HEK293 (cell line): Measurements from ENCODE around the gene RBM19.

Experiments used
- CTCF ChIA-PET: fragments of 350-600 bp; formaldehyde crosslinking; extraction: SDS; loops from one replicate; lab custom pipeline; 2021; ENCODE audit warnings: antibody characterized with exemption; lab: Yijun Ruan, JAX
- POLR2A ChIA-PET: fragments of 300-600 bp; formaldehyde crosslinking; extraction: SDS; loops from one replicate; lab custom pipeline; 2020; ENCODE audit warnings: antibody characterized with exemption, inconsistent platforms; lab: Yijun Ruan, JAX
- H3K27ac ChIP-seq: fragments of 200-500 bp; sonication (Bioruptor generic); 2 replicates; pipeline ENCODE4 v1.5.1; 2014; ENCODE audit warnings: low read depth, low read length, control low read depth, inconsistent platforms; ENCODE audit errors: extremely low read depth
- H3K36me3 ChIP-seq, 2 experiments: fragments of 200-500 bp in 1 of 2; sonication (Bioruptor generic) in 1 of 2; 1 replicate in 1 of 2; 2 replicates in 1 of 2; pipeline ENCODE4 v1.5.1; 2014 to 2017; ENCODE audit warnings: inconsistent platforms in 2 of 2, low read length in 2 of 2; ENCODE audit not compliant: control insufficient read depth in 2 of 2, insufficient read depth in 1 of 2
- H3K4me1 ChIP-seq: fragments of 200-500 bp; sonication (Bioruptor generic); 2 replicates; pipeline ENCODE4 v1.5.1; 2014; ENCODE audit warnings: mild to moderate bottlenecking, low read length, inconsistent platforms; ENCODE audit not compliant: control insufficient read depth, insufficient read depth
- H3K4me3 ChIP-seq: 2 replicates; pipeline ENCODE4 v1.5.1; 2011; ENCODE audit warnings: low read depth, mild to moderate bottlenecking, control low read depth, low read length, moderate library complexity
- H3K9me3 ChIP-seq: fragments of 200-500 bp; sonication (Bioruptor generic); 2 replicates; pipeline ENCODE4 v1.5.1; 2014; ENCODE audit warnings: low read depth, low read length, inconsistent platforms; ENCODE audit not compliant: control insufficient read depth, insufficient read depth
- CTCF ChIP-seq: fragments of 450-650 bp; formaldehyde crosslinking; IDR thresholded peaks from 2 replicates; pipeline ENCODE4 v1.5.1; 2016; ENCODE audit warnings: missing biosample characterization, missing genetic modification characterization
- GLI2 ChIP-seq: fragments of 450-650 bp; formaldehyde crosslinking; IDR thresholded peaks from 2 replicates; pipeline ENCODE4; 2017; ENCODE audit warnings: missing biosample characterization, missing genetic modification characterization, low read depth, borderline replicate concordance
- GLIS1 ChIP-seq: fragments of 450-650 bp; formaldehyde crosslinking; IDR thresholded peaks from 2 replicates; pipeline ENCODE4 v1.5.1; 2016; ENCODE audit warnings: missing biosample characterization, missing genetic modification characterization
- HOXA7 ChIP-seq: sonication (generic); formaldehyde crosslinking; IDR thresholded peaks from 2 replicates; pipeline ENCODE4 v1.8.1; 2022; ENCODE audit warnings: missing genetic modification reagents, borderline replicate concordance
- MYNN ChIP-seq: fragments of 450-650 bp; formaldehyde crosslinking; IDR thresholded peaks from 2 replicates; pipeline ENCODE4 v1.5.1; 2016; ENCODE audit warnings: missing biosample characterization, missing genetic modification characterization, borderline replicate concordance
- SETDB1 ChIP-seq: IDR thresholded peaks from one replicate; pipeline ENCODE4 v1.6.1; 2017; ENCODE audit warnings: mild to moderate bottlenecking, low read length, moderate library complexity, mixed read lengths; ENCODE audit not compliant: insufficient read length
- ZBTB11 ChIP-seq: fragments of 450-650 bp; formaldehyde crosslinking; conservative IDR thresholded peaks from 2 replicates; pipeline ENCODE4 v1.5.1; 2016; ENCODE audit warnings: low read depth, missing biosample characterization, missing genetic modification characterization
- ZNF140 ChIP-seq: fragments of 450-650 bp; formaldehyde crosslinking; IDR thresholded peaks from 2 replicates; pipeline ENCODE4 v1.5.1; 2016; ENCODE audit warnings: missing biosample characterization, missing genetic modification characterization
- ZNF148 ChIP-seq: fragments of 450-650 bp; formaldehyde crosslinking; IDR thresholded peaks from 2 replicates; pipeline ENCODE4 v1.5.0; 2017; ENCODE audit warnings: missing biosample characterization, missing genetic modification characterization, borderline replicate concordance
- ZNF155 ChIP-seq: fragments of 450-650 bp; formaldehyde crosslinking; IDR thresholded peaks from 2 replicates; pipeline ENCODE4 v1.5.1; 2016; ENCODE audit warnings: missing biosample characterization, missing genetic modification characterization
- ZNF175 ChIP-seq: fragments of 450-650 bp; formaldehyde crosslinking; IDR thresholded peaks from 2 replicates; pipeline ENCODE4 v1.5.1; 2016; ENCODE audit warnings: missing biosample characterization, missing genetic modification characterization
- ZNF214 ChIP-seq: fragments of 450-650 bp; formaldehyde crosslinking; IDR thresholded peaks from 2 replicates; pipeline ENCODE4 v1.5.1; 2017; ENCODE audit warnings: missing biosample characterization, mild to moderate bottlenecking, missing genetic modification characterization, borderline replicate concordance
- ZNF341 ChIP-seq: fragments of 450-650 bp; formaldehyde crosslinking; IDR thresholded peaks from 2 replicates; pipeline ENCODE4; 2016; ENCODE audit warnings: low read depth, missing biosample characterization, missing genetic modification characterization
- ZNF654 ChIP-seq: fragments of 450-650 bp; formaldehyde crosslinking; IDR thresholded peaks from 2 replicates; pipeline ENCODE4 v1.5.1; 2016; ENCODE audit warnings: low read depth, missing biosample characterization, missing genetic modification characterization
- ZNF692 ChIP-seq: fragments of 450-650 bp; formaldehyde crosslinking; IDR thresholded peaks from 2 replicates; pipeline ENCODE4 v1.5.1; 2016; ENCODE audit warnings: missing biosample characterization, missing genetic modification characterization
- ZSCAN23 ChIP-seq: fragments of 450-650 bp; formaldehyde crosslinking; IDR thresholded peaks from 2 replicates; pipeline ENCODE4 v1.5.1; 2016; ENCODE audit warnings: missing biosample characterization, missing genetic modification characterization

RBM19 gene

GRCh38 chr12:114013575-114014345 lies 47.6 kb upstream of the RBM19 start:
- Histone ChIP-seq H3K4me1 (no peaks in the 10 kb centered on the region), H3K9me3 (no peaks in the 10 kb centered on the region), H3K4me3 (no peak overlapping the region), H3K36me3 (no peaks in the 10 kb centered on the region), H3K27ac (no peak overlapping the region)
- CTCF ChIA-PET = interaction anchor here (1.1 to 1.2 kb wide), 2 partner anchors 153 to 154 kb away, joined by 3 read pairs; no protein-coding TSS in a partner anchor
- TF ChIP-seq ZSCAN23 (tag by site-specific recombination) (no peak), MYNN (tag by site-specific recombination) (no peak), GLIS1 (tag by site-specific recombination) (peak; percentile 31; the same call in 1 of the 2 replicates), SETDB1 (no peak), ZNF692 (tag by site-specific recombination) (no peak), ZNF654 (tag by site-specific recombination) (peak; percentile 57), HOXA7 (CRISPR knock-in tag) (no peak), ZBTB11 (no peak), CTCF (tag by site-specific recombination) (peak; percentile 57; the same call in 1 of the 2 replicates), ZNF155 (no peak), ZNF175 (tag by site-specific recombination) (no peak), ZNF140 (tag by site-specific recombination) (no peak), ZNF148 (tag by site-specific recombination) (no peak)
- POLR2A ChIA-PET = no interaction called here

GRCh38 chr12:114012744-114013431 lies 46.8 kb upstream of the RBM19 start:
- no peaks in the 10 kb centered on the region for H3K4me1 ChIP-seq
- H3K4me3 ChIP-seq = no peak overlapping the region
- ChIA-PET CTCF (no interaction called here), POLR2A (no interaction called here)
- no peak for TF ChIP-seq ZNF341
- no peak for TF ChIP-seq ZNF214 (tag by site-specific recombination)
- TF ChIP-seq GLI2 (tag by site-specific recombination) = no peak
- H3K27ac ChIP-seq = no peak overlapping the region
- H3K36me3 ChIP-seq = no peaks in the 10 kb centered on the region
- no peaks in the 10 kb centered on the region for H3K9me3 ChIP-seq
